HG03060 (cell line): ENCODE measurements around the gene MEDAG.

Experiments
- ATAC-seq: cut with Tn5 transposase; IDR thresholded peaks from one replicate; pipeline ENCODE4 v1.9.1; 2021; ENCODE audit warnings: low read depth, moderate number of reproducible peaks; ENCODE audit not compliant: unreplicated experiment

MEDAG gene

DNA sequence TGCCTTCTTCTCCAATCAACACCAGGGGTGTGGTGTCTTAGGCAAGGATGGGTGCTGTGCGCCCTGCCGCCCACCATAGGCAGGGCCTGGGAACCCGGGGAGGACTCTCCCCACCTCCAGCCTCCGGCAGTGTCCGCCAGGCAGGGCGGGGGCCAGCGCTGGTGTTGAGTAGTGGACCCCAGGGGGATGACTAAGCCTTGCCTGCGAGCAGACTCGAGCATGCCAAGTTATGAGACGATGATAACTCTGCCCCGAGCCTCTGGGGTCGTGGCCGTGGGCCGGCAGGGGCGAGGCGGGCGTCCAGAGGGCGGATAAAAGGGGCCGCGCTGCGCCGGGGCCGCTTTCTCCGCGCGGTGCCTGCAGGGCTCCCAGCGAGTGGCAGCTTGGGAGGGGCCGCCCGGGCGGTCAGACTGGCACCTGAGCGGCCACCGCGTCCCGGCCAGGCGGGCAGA is at the start of gene MEDAG:
MEDAG (plus strand) TSS at position 340 of the 452 bp plus-strand sequence. CDS start 245 bp downstream, outside the sequence.
- no peak for ATAC-seq

DNA sequence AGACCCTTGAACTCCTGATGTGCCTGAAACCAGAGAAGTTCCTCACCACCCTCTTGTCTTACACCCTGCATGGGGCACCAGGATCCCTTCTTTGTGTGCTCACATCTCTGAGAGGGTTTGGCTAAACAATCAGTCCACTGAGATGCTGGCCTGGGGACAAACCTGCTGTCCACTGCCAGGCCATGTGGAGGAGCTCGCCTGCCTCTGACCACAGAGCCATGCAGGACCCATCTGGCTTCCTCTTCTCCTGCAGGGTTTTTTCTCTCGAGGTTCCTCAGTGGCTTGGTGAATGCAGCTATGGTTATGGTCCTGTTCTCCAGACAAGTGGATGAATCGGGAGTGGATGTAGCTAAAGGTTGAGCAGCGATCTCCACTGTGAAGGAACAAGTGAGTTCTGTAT is 49.1 kb upstream of the MEDAG start:
- ATAC-seq = no peak

DNA sequence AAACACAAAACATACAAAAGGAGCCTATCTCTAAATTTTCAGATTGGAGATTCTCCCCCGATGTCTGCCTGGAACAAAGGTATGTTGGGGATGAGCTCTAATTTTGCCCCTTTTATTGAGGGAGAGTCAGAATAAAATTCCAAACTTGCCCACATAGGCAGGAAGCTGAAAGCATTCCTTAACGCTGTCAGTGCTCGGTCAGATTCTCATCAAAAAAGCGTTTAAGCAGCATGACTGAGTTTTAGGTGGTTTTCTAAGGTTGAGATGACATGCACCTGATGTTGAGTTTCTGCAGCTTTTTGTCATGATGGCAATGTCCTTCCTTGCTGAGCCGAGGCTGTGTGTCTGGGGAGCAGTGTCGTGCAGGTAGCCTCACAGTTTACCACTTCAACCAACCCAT is 48.4 kb upstream of the MEDAG start:
- ATAC-seq = no peak

DNA sequence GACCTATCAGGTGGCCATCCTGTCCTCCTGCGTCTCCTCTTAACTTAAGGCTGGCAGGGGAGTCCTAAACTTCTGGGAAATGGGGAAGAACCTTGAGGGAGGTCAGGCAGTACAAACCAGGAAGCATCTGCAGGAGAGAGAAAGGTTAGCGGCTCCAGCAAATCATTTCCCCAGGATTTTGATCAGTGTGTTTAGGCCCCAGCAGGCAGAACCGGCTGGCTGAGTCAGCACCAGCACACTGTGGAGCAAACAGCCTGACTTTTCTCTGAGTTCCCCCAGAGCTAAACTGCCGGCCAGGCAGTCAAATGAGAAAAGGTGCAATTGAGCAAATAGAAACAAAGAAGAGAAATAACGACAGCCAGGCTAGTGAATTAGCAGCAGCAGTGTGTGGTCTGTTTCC is 46.7 kb upstream of the MEDAG start:
- no peak for ATAC-seq

DNA sequence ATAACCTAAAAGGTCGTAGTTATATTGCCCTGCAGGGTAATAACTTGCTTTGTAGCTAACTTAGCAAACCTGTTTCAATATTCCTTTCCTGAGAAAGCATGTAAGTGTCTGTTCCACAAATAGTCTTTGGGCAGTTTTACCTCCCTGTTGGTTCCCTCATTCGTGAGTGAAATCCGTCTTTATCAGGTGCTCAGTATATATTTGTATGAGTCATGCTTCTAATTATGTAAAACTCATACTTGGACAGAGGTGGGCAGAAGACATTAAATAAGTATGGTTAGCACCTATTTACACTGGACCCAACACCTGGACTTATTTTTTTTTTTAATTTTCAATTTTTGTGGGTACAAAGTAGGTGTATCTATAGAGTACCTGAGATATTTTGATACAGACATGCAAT is 44.9 kb upstream of the MEDAG start:
- no peak for ATAC-seq

GRCh38 chr13:30861836-30862467 is 44.1 kb upstream of the MEDAG start:
- ATAC-seq = no peak

DNA sequence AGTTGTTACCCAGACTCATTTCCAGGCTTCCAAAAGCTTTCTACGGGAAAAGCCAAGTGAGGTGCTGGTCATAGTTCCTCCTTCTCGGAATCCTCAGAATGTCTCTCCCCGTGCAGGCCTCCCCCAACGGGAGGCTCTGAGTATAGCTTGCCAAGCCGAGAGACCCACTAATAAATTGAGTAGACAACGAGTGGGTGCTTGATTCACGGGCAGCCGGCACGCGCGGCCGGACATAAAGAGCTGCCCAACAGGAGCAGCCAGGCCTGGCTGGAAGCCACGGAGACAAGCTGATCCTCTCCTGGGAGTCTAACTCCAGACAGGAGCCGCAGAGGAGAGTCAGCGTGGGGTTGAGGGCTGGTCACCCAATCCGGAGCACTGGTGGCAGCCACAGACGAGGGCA is 43.4 kb upstream of the MEDAG start:
- ATAC-seq = no peak

GRCh38 chr13:30863231-30863630 is 42.8 kb upstream of the MEDAG start:
- no peak for ATAC-seq

DNA sequence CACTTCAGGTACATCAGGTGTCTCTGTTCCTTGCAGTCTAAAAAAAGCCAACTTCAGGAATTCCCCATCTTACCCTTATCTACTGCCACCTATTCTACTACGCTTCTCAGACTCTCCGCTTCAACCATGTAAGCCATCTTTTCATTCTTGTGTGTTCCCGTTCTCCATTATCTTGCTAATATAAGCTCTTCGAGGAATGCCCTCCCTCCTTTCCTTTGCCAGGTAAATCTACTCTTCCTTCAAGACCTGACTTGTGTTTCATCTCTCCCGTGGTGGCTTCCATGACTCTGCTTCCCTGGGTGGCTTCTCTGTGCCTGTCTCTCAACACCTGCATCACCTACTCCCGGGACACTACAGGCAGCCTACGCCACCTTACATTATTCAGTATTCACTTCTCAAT is 42.3 kb upstream of the MEDAG start:
- ATAC-seq = no peak

DNA sequence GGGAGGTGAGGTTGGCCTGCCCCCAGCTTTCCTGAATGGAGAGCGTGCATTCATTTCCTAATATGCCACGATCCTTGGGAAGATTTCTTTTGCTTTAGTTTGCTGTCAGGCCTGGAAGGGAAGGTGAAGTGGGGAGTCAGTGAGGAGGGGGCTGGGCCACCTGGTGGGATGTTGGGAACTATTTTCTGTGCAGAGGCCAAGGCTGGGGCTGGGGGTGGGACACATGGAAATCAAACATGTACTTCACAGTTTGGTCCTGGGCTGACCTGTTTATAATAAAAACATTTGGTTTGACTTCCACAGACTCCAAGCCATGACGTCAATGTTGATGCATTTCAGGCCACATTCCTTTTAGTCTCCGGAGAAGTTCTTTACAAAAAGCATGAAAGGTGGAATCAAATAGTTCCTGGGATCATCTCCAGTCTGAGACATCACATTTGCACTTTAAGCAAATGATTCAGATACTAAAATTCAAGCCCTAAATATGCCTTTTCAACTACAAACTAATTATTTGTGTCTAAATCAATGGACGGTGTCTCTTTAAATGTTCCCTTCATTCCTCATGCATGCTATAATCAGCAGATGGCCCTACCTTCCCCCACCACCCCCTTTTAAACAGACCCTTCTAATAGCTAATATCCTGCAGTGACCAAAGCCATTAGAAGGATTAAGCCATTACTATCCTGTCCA is 41.5 kb upstream of the MEDAG start:
- no peak for ATAC-seq

GRCh38 chr13:30865123-30866049 is 40.7 kb upstream of the MEDAG start:
- no peak for ATAC-seq

DNA sequence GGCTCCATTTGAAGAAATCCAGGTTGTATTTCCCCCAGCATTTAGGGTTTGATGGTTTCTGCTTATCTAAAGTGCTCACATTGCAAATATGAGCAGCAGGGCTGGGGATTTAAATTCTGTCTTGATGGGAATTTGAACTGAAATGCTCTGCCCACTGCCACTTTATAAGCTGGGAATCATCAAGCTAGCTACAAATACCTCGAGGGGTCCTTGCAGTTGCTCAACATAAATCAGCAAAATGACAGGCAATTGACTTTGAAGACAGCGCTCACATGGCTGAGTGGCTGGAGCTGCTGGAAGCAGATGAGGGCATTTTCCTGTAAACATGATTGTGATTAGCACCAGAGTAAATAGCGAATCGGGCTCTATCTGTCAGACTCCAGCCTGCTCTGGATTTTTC is 39.4 kb upstream of the MEDAG start:
- no peak for ATAC-seq

DNA sequence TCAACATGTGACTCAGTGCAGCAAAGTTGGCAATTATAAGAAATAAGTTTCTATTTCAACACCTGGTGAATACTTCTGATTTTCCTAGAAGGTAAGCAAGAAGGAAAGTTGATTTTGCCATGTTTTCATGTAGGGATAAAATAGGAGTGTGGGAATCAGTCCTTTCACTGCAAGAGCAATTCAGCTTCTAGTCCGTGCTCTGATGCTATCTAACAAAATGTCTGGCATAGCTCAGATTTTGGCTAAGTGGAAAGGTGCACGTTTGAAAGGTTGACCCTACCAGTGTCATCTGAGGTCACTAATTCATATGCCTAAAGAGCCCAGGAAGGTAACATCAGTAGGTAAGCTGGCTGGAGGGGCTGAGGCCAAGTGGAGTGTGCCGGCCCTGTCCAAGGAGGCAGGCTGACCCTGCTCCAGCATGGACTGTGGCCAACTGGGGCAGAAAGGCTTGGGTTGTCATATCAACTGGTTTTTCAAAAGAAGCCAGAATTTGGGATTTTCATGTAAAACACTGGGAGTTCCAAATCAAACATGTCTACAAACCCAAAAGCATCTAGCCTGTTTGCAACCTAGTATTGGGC is 38.9 kb upstream of the MEDAG start:
- ATAC-seq = no peak

- no peak for ATAC-seq
Observed at GRCh38 chr13:30868799-30869470, 37.1 kb upstream of the MEDAG start.

- ATAC-seq = no peak
Observed at GRCh38 chr13:30869491-30869890, 36.6 kb upstream of the MEDAG start.

DNA sequence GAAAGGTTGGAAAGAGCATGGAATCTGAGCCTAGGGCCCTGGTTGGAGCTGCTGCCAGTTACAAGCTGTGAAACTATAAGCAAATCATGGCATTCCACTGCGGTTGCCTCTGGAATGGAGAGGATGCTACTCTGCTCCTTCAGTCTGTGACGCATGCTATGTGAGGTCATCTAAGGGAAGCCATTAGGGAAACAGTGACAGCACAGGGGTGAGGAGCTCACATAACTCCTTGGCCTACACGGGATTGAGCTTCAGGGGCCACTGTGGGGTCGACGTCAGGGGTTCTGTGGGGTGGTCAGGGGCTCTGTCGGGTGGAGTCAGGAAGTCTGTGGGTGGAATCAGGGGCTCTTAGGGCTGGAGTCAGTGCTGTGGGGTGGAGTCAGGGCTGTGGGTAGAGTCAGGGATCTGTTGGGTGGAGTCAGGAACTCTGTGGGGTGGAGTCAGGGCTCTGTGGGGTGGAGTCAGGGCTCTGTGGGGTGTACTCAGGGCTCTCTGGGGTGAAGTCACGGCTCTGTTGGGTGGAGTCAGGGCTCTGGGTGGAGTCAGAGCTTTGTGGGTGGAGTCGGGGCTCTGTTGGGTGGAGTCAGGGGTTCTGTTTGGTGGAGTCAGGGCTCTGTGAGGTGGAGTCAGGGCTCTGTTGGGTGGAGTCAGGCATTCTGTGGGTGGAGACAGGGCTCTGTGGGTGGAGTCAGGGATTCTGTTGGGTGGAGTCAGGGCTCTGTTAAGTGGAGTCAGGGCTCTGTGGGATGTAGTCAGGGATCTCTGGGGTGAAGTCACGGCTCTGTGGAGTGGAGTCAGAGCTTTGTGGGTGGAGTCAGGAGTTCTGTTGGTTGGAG is 35.8 kb upstream of the MEDAG start:
- ATAC-seq = no peak

DNA sequence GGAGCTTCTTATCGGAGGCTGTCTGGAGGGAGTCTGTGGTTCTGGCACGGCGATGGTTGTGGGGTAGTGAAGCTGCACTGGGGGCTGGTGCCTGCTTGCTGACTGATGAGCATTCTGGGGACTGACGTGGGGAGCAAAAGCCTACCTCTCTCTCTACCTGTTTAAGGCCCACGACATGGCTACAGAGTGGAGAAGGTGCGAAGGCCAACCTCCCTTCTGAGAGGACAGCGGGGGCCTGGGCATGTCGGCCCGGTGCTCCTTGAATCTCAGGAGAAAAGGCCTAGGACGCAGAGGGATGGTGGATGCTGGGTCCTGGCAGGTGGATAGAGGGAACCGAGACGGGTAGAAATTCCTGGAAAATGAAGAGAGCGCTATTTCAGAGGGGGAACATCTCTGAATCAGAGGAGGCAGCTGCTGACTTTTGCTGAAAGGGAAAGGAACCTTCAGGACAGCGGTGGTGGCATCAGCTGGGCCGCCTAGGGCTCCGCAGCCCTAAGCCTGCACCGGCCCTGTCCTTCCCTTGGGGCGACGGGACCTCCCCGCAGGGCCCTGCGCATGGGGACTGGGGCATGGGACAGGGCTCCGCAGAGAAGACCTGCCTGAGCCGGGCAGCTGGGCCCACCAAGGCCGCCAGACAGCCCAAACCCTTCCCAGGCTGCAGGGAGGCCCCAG is 35.0 kb upstream of the MEDAG start:
- no peak for ATAC-seq

- ATAC-seq = no peak
Observed at GRCh38 chr13:30871588-30872275, 34.3 kb upstream of the MEDAG start.

- ATAC-seq = no peak
Observed at GRCh38 chr13:30872276-30872594, 33.8 kb upstream of the MEDAG start.
